ENCODE results near the gene MEOX2.

MEOX2 gene

DNA sequence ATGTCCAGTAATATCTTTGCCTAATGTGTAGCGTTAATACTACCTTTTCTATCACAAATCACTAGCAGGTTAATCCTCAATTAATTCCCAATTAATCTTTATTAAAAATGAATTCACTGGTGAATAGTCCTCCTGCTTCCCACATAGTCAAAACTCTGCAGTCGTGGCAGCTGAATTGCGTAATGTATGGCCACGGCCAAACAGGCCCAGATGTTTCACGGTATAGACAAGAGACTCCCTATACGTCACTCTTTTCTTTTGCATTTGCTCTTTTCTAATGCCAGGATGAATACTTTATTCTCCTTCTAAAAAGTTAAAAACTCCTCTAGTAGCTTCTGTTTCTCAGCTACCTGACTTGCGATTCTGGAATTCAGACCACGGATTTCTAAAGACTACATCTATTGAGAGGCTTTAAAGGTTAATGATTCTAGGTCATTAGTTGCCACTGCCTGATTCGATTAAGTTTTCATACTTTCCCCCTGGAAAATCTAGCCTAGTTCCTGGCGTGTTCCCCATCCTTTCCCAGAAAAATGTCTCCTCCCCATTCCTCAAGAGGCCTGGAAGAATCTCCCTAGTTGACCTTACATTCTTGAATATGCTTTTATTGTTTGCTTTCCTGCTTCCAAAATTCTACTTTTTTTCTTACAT, 16.9 kb downstream of the MEOX2 start:
- TF ChIP-seq, protein P1, sequence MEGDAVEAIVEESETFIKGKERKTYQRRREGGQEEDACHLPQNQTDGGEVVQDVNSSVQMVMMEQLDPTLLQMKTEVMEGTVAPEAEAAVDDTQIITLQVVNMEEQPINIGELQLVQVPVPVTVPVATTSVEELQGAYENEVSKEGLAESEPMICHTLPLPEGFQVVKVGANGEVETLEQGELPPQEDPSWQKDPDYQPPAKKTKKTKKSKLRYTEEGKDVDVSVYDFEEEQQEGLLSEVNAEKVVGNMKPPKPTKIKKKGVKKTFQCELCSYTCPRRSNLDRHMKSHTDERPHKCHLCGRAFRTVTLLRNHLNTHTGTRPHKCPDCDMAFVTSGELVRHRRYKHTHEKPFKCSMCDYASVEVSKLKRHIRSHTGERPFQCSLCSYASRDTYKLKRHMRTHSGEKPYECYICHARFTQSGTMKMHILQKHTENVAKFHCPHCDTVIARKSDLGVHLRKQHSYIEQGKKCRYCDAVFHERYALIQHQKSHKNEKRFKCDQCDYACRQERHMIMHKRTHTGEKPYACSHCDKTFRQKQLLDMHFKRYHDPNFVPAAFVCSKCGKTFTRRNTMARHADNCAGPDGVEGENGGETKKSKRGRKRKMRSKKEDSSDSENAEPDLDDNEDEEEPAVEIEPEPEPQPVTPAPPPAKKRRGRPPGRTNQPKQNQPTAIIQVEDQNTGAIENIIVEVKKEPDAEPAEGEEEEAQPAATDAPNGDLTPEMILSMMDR (conservative IDR thresholded peaks at IDR 0.05; ENCODE audit: low read depth, low read length): no peak
- DNase-seq (ENCODE audit: low read depth): no peak
- no peak overlapping the region for H3K4me3 ChIP-seq (ENCODE audit: low read depth, low read length)

DNA sequence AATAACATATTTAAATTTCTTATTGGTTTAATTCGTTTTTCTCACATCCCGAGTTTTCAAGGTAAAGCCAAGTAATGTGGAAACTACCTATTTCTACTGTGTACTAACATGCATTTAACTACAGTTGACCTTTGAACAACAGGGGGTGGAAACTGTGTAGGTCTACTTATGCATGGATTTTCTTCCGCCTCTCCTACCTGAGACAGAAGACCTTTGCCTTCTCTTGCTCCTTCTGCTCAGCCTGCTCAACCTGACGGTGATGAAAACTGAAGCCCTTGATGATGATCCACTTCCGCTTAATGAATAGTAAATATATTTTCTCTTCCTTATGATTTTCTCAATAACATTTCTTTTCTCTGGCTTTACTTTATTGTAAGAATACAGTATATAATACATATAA, 18.5 kb downstream of the MEOX2 start:
- TF ChIP-seq, protein P1 (conservative IDR thresholded peaks at IDR 0.05; ENCODE audit: low read depth, low read length): no peak
- no peak for DNase-seq (ENCODE audit: low read depth)
- H3K4me3 ChIP-seq (ENCODE audit: low read depth, low read length): no peak overlapping the region

DNA sequence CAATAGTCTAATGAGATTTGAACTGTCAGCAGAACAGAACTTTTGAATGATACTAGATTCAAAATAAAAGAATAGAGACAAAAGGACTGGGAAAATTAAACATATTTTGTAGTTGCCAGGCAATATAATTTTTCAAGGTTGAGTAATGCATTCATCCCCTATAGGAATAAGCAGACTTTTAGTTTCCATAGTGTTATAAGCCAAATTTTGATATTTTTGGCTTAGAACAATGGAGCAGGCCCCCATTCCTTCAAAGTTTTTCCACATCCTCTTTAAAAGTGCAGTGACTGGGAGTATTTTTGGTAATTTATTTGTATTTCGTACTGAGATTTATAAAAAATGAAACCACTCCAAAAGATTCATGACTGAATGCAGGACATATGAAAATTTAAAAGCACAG, 24.0 kb downstream of the MEOX2 start:
- TF ChIP-seq, protein P1 (conservative IDR thresholded peaks at IDR 0.05; ENCODE audit: low read depth, low read length): no peak
- no peak overlapping the region for H3K4me3 ChIP-seq (ENCODE audit: low read depth, low read length)
- DNase-seq (ENCODE audit: low read depth): no peak

DNA sequence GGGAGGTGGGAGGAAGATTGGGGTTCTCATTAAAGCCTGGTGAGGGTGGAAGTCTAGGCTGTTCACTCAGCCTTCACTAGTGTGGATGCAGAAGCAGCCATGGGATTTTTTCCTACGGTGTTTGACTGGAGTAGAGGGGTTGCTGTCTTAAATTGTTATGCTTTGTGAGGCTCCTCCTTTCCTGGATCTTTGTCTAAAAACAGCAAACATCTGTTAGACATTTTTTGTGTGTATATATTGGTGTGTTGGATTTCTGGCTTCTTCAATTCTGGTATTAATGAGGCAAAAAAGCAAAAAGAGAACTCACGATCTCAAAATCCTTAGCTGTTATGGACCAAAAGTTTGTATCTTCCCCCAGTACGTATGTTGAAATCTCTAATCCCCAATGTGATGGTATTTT, 28.2 kb downstream of the MEOX2 start:
- no peak overlapping the region for H3K4me3 ChIP-seq (ENCODE audit: low read depth, low read length)
- no peak for DNase-seq (ENCODE audit: low read depth)
- TF ChIP-seq, protein P1 (conservative IDR thresholded peaks at IDR 0.05; ENCODE audit: low read depth, low read length): no peak

DNA sequence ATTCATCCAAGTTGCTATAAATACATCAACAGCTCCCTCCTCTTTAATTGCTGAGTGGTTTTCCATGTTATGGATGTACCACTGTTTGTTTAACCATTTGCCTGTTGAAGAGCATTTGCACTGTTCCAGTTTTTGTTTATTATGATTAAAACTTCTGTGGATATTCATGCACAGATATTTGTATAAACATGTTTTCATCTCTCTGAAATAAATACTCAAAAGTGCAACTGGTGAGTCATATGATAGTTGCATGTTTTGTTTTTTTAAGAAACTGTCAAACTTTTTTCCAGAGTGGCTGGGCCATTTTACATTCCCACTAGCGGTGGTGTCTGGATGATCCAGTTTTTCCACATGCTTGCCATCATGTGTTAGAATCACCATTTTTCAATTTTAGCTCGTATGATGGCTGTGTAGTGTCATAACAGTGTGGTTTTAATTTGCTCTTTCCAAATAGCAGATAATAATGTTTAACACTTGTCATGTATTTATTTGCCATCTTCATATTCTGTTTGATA, 33.6 kb downstream of the MEOX2 start:
- DNase-seq (ENCODE audit: low read depth): no peak
- TF ChIP-seq, protein P1 (conservative IDR thresholded peaks at IDR 0.05; ENCODE audit: low read depth, low read length): no peak

DNA sequence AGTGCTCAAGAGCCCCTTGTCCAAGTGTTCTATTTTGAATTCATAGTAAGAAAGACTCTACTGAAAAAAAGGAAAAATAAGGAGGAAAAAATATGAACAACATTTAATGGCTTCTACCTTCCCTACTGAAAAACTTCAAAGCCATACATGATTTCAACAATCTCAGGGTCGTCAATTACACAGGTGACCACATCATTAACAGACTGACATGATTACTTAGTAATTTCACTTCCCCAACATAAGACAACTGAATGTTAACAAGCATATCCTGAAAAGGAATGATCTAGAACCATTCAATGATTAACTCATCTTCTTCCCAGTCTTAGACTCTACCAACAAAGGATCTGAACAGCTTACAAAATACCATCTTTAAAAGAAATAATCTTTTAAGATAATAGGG, 34.8 kb downstream of the MEOX2 start:
- no peak for DNase-seq (ENCODE audit: low read depth)
- TF ChIP-seq, protein P1 (conservative IDR thresholded peaks at IDR 0.05; ENCODE audit: low read depth, low read length): no peak
- H3K4me3 ChIP-seq (ENCODE audit: low read depth, low read length): no peak overlapping the region

More for the DNA sequence above, 33.6 kb downstream of the MEOX2 start:
- no peak overlapping the region for H3K4me3 ChIP-seq (ENCODE audit: low read depth, low read length)

DNA sequence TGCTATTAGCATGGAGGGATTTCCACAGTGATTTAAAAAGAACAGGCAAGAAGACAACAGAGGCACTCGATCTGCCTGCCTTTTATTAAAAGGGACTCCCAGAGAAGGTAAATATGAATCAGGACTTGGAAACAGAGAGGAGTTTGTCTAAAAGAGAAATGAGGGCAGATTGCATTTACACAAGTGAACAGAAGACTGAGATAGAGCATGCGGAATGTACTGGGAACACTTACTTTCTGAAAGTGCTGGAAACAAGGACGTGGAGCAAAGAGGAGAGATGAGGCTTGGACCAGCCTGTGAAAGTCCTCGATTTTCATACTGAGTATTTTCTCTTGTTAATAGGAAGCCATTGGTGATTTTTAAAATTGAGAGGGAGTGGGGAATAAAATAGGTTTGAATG, 35.7 kb downstream of the MEOX2 start:
- H3K4me3 ChIP-seq (ENCODE audit: low read depth, low read length): no peak overlapping the region
- no peak for DNase-seq (ENCODE audit: low read depth)
- TF ChIP-seq, protein P1 (conservative IDR thresholded peaks at IDR 0.05; ENCODE audit: low read depth, low read length): no peak
